Dedifferentiated amniotic fluid mesenchymal stem cell (primary cell): ENCODE data around the gene GMNN.

Source experiments
- DNase-seq: peaks from one replicate; pipeline ENCODE4 v3.0.0-alpha.2; 2016; ENCODE audit errors: extremely low spot score

Gene GMNN

DNA sequence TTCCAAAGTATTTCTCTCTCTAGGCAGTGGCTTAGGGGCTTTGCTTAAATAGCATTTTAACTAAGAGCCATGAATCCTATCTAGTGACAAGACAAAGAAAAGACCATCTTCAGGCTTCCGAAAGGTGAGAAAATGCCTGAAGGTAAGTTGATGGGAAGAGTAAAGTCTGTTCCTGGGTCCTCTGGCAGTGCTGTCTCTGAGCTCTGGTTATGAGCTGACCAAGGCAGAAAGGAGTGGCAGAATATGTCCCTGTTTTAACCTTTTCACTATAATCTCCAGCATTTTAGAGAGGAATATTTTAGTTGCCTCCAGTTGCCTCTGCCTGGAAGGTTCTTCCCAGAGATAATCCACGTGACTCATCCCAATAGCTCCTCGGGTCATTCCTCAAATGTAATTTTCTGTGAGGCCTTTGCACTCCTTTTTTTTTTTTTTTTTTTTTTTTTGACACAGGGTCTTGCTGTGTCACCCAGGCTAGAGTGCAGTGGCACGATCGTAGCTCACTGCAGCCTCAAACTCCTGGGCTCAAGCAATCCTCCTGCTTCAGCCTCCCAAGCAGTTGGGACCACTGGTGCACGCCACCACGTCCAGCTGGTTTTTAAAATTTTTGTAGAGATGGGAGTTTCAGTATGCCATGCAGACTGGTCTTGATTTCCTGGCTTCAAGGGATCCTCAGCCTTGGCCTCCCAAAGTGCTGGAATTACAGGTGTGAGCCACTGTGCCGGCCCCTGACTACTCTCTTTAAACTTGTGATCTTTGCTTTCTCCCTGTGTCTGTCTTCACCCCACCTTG lies 27.7 kb downstream of the GMNN start:
- DNase-seq: no peak

DNA sequence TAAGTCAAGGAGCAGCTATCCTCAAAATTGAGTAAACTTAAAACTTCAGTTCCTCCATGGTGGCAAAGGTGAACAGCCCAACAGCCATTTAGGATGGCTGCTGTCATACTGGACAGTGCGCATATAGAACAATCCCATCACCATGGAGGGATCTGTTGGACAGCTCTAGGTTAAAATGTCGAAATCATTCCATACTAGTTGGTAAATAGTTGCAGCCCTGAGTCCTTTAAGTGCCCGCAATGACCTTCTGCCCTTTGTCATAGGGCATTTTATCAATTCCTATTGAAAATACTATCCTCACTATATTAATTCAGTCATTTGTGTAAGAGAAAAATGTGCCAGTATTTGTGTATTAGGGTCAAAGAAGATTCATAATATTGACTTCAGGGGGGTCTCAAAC lies 32.8 kb downstream of the GMNN start:
- DNase-seq: no peak

DNA sequence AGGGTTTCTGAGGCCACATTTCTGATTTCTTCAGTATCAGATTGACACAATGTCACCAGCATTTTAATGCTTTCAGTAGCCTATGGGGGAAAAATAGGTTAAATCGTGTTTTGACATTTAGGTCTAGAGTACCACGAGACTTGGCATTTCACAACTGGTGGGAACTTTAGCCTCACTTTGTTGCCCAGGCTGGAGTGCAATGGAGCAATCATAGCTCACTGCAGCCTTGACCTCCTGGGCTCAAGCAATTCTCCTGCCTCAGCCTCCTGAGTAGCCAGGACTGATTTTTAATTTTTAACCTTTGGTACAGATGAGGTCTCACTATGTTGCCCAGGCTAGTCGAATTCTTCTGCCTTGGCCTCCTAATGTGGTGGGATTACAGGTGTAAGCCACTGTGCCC lies 35.0 kb downstream of the GMNN start:
- no peak for DNase-seq

DNA sequence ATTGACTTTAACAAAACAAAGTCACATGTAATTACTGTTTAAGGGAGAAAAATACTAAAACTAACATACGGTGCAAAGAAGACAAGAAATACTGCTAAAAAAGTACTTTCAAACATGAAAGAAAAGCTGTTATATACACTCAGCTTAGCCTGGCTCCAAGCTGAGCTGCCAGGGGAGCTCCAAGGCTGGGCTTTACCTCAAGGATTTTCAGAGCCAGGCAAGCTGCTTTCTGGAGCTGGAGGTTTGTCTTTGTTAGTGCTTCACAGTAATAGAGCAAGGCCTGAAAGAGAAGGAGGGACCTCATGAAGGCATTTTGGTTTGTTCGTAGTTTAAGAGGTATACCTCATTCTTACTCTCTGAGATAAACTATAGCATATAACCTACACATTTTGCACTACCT lies 43.6 kb downstream of the GMNN start:
- no peak for DNase-seq

DNA sequence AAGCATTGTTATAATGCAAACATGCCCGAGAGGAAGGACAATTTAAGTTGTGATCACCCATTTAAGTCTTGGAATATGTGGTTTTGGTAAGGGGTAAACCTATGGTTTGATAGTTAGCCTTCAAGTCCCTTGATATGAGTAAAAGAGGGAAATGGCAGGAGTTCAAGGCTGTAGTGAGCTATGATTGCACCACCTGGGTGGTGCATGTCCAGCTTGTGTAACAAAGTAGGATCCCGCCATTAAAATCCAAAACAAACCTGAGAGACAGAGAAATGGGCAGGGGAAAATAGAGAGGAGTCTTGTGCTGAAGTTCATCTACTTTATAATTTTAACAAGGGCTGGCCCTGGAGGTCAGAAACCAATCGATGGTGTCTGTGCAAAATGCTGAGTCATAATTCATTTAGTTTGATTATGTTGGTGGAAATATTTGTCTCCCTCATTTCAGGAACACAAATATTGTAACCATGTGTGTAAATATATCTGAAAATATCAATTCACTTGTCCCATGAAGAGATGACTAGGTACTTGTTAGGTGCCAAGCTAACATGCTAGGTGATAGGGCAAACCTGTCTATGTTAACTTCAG lies 47.2 kb downstream of the GMNN start:
- no peak for DNase-seq

DNA sequence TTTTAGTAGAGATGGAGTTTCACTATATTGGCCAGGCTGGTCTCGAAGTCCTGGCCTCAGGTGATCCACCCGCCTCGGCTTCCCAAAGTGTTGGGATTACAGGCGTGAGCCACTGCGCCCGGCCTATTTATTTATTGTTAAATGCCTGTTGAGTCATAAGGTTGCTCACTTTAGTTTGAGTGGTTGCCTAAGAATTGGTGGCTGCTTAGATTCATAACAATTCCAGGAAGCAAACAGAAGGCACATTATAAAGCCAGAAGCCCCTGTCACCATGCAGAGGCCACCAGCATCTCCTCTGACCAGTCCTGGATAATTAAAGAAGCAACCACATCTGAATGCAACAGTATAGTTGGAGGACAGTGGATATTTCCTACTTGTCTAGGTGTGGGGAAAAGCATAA lies 48.0 kb downstream of the GMNN start:
- DNase-seq: no peak

DNA sequence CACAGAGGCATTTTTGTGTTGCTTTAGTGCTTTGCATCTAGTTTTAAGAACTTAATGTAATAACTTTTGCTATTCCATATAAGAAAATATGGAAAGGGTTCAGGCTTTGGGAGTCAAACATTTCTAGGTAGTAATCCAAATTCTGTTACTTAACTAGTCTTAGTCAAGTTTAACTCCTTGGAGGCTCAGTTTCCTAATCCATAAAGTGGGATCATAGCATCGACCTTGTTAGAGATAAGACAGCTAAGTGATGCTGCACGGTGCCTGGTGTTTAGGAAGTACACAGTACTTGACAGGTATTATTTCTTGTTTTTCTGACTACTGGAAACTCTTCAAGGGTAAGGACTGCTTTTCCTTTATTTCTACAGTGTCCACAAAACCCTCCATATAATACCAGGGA lies 48.4 kb downstream of the GMNN start:
- no peak for DNase-seq

DNA sequence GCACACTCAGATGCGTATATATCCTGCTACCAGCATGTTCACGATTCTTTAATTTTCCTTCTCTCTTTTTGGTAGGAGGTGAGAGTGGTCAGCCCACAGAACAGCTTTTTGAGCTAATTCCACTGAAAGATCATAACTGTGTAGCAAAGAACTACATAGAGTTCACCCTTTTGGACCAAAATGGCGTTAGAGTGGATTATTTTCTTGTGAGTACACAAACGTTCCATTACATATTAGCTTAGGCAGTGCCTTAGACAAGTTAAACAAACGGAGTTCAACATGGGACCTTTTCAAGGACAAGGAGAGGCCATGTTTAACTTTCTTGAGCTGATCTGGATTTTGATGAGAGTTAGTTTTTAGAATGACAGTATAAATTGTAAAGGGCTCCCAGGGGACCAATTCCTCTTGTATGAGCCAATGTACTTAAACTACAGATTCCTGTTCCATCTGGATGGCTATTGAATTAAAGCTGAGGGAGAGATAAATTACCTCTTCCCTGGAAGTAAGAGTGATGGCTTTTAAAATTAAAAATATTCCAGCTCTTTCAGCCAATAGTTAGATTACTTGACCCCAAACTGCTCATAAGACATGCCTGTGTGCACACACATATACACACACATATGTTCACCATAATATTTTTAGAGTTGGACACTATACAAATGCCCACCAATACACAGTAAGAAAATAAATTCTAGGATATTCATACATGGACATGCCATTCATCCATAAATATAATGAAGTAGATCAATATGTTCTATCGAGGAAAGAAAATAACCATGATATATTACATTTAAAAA lies 49.6 kb downstream of the GMNN start:
- DNase-seq: no peak

DNA sequence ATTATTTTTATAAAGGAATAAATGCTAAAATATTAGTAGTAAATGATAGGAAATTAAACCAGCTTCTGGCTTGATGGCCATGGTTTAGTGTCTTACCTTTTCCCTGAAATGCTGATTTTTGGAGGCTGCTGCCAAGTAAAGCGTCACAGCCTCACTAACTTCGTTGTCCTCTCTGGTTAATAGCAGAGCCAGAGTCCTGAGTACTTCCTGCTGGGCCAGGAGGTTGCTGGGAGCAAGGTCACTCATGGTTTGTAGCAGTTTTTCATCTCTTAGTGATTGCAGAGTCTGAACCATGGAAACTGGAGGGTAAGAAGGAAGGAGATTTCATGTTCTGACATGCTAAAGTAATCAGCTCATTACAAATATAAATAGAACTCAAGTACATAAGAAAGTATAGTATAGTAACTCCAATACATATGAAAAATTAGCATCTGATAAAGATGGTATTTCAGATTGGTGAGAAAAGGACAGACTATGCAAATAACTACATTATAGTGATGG lies 50.4 kb downstream of the GMNN start:
- no peak for DNase-seq

DNA sequence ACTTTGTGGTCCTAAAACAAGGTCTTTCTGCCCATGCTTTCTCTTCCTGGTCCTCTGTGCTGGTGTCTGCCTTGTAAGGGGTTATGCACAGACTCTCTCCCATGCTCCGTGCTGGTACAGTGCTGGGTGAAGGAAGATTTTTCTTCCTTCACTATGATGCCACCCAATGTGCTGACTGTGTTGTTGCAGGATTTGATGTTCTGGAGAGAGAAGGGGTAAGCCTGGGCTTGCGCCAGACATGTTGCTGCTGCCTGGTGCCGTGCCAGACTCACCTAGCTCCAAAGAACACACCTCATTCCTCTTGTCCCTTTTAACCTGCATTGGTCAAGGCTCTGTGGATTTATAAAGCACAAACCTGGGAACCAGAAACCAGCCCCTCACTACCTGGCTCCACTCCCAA lies 52.4 kb downstream of the GMNN start:
- no peak for DNase-seq

DNA sequence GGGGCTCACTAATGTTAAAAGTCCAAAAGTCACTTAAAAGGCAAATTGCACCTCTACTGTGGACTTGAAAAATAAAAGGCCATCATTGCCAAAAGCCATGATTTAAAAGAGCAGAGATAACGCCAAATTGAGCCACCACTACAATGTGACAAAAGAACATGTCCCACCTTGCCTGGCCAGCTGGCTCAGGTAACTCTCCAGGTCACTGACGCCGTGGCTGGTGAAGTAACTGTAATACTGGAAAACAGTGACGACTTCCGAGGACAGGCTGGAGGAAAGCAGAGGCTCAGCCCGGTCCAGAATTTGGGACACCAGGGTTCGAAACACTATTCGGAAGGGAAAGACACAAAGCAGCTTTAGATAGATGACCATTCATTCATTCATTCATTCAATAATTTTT lies 53.2 kb downstream of the GMNN start:
- DNase-seq: no peak

DNA sequence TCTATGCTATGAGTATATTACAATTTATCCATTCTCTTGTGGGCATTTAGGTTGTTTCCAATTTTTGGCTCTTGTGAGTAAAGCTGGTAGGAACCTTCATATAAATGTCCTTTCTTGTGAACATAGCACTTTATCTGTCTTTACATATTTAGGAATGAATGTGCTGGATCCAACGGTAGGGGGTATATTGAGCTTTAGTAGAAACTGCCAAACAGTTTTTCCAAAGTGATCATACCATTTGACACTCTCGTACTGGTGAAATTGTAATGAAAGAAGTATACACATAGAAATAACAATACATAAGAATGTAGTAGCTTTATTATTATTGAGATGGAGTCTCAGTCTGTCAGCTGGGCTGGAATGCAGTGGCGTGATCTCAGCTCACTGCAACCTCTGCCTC lies 54.9 kb downstream of the GMNN start:
- DNase-seq: no peak

DNA sequence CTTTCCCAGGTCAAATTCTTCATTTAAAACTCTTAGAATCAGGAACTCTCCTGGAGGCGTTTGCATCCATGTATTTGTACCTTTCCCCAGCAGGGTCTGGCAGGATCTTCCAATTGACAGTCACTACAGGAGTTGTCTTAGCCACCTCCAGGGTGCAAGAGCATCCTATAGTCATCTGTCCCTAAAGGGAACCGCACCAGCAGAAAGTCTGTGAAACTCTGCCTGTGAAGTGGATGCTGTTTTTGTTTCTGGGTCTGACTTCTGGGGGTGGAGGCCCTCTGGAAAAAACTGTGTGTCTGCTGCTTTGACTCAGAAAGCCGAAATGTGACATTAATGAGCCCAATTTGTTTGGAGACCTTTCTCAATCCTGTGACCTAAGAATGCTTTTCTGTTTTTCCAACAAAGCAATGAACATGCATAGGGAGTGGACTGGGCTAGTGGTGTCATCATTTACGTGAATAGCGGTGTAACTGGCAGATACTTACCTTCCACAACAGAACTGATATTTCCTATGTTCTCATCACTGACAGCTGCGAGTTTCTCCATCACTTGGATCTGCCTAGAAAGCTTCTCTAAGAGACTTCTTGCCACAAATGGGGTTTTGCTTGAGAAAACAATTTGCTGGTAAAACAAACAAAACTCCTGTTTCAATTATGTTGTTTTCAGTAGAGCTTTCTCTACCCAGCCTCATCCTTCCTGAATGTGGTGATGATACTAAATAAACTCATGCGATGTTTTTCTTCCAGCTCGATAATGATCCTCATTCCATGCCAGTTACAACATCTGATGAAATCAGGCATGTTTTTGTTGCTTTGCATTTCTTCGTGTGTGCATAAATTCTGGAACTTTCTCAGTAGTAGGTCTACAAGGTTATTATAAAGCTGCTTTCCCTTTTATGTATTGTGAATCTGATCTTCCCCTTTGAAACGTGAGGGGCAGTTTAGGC lies 57.3 kb downstream of the GMNN start:
- DNase-seq: peak; percentile 73

DNA sequence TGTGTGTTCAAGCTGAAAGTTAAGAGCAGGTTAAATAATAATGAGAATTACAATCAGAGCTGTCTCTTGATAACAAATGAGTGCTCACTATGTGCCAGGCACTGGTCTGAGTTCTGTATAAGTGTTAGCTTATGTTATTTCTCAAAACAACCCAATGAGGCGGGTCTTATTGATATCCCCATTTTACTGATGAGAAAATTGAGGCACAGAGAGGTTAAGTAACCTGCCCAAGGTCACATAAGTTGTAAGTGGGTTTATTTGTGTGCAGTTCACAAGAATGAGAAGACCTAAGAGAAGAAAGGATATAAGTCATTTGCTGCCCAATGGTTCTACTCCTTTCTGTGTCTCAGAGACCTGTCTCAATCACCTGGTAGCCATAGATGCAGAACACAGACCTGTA lies 58.1 kb downstream of the GMNN start:
- DNase-seq: no peak

DNA sequence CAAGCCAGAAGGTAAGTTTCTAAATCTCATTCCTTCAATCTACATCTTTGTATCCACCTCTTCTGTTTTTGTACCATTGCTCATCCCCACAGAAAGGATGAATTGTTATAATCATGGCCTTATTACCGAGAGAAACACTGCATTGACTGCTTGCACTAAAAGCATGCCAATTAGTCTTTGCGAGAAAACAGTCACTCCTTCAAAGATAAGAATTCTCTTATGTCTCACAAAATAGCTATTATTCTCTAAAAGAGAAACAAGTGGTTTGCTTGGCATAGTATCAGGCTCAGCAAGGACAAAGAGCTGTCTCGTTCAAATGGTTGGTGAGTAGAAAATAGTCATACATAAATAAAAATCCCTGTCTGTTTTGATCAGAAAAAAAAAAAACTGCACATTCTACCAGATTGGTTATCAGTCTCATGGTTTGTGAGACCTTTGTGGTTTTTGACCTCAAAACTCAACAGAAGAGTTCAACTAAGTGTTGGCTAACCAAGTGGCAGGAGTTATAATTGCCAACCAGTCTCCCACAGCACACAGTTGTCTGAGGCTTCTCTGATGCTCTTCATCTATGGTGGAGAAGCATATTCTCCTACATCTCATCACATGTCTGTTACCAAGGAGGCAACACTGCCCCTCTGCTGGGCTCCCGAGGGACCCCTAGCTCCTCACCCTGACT lies 59.1 kb downstream of the GMNN start:
- DNase-seq: no peak
